OCI-LY1 (cell line): ENCODE measurements around the gene FAM222A.

Experiments
- CTCF ChIP-seq: fragments of 200-600 bp; sonication (generic), shearing (Covaris generic); IDR thresholded peaks from 2 replicates; pipeline ENCODE4 v1.5.1; 2017; ENCODE audit warnings: mild to moderate bottlenecking, antibody characterized with exemption, low read length, moderate library complexity, mixed read lengths
- EZH2 ChIP-seq: fragments of 200-600 bp; sonication (generic), shearing (Covaris generic); IDR thresholded peaks from 2 replicates; pipeline ENCODE4 v1.8.0; 2017; ENCODE audit warnings: borderline replicate concordance, mixed run types, mild to moderate bottlenecking, antibody characterized with exemption, low read length, moderate library complexity, mixed read lengths

DNA sequence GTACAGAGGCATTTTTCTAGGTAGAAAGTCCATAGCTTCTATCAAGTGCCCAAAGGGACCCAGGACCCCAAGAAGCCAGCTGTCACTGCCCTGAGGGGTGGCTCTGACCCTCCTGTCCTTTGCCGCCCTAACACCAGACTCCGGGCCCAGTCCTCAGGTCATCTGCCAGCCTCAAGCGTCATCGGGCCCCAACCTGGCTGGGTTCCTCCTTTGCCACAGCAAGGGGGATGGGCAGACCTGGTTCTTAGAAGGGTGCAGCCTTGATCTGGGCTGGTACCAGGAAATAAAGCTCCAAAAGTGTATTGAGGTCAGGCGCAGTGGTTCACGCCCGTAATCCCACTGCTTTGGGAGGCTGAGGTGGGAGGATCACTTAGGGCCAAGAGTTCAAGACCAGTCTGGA, 27.1 kb upstream of the FAM222A start:
- no peak for TF ChIP-seq CTCF
- no peak for TF ChIP-seq EZH2
